IMR-90 (cell line): ENCODE results near the gene ADAMTSL5. TPM values are rescaled to one million over a fixed set of nuclear protein-coding genes. Genes with fewer than 3 reads are reported as not detected.

Source experiments
- ATAC-seq: fragments of 200-7000 bp; cut with Tn5 transposase; 2 replicates; pipeline ENCODE4 v1.9.1; 2020; ENCODE audit warnings: low read depth, mild to moderate bottlenecking, moderate library complexity
- BruUV-seq: library from RNA; stranded (reverse); fragments of 400-500 nt; replicated peaks from 2 replicates; lab custom pipeline; 2021; lab: Mats Ljungman, UMichigan
- CTCF ChIA-PET: fragments of 300-600 bp; formaldehyde crosslinking; extraction: SDS; loops from one replicate; lab custom pipeline; 2021; ENCODE audit warnings: antibody characterized with exemption; lab: Yijun Ruan, JAX
- POLR2A ChIA-PET: fragments of 300-600 bp; sonication (Branson Sonifier 250); formaldehyde crosslinking; loops from one replicate; lab custom pipeline; 2022; ENCODE audit warnings: antibody characterized with exemption; ENCODE audit not compliant: unreplicated experiment; lab: Charles Lee
- DNase-seq: peaks from one replicate; pipeline ENCODE4 v3.0.0; 2013
- H2AFZ ChIP-seq: replicated peaks from 2 replicates; pipeline ENCODE3; 2013; ENCODE audit warnings: low read length, mild to moderate bottlenecking; ENCODE audit not compliant: poor library complexity
- H2AK5ac ChIP-seq: 2 replicates; pipeline ENCODE4 v1.6.1; 2013; ENCODE audit warnings: low read depth, low read length, inconsistent platforms
- H2AK9ac ChIP-seq: replicated peaks from 2 replicates; pipeline ENCODE3; 2013; ENCODE audit warnings: mild to moderate bottlenecking, low read depth, low read length, moderate library complexity; ENCODE audit not compliant: poor library complexity
- H2BK120ac ChIP-seq: 2 replicates; pipeline ENCODE4 v1.6.1; 2013; ENCODE audit warnings: low read depth, low read length, inconsistent platforms
- H2BK15ac ChIP-seq: 3 replicates; pipeline ENCODE4 v1.6.1; 2013; ENCODE audit warnings: low read depth, low read length, inconsistent platforms
- H2BK20ac ChIP-seq: 2 replicates; pipeline ENCODE4 v1.6.1; 2013; ENCODE audit warnings: low read depth, mild to moderate bottlenecking, inconsistent platforms, low read length, moderate library complexity
- H2BK5ac ChIP-seq: 2 replicates; pipeline ENCODE4 v1.6.1; 2013; ENCODE audit warnings: mild to moderate bottlenecking, low read depth, low read length, inconsistent platforms; ENCODE audit not compliant: poor library complexity, severe bottlenecking
- H3K14ac ChIP-seq: replicated peaks from 2 replicates; pipeline ENCODE4 v1.6.1; 2013; ENCODE audit warnings: low read depth, low read length, inconsistent platforms
- H3K18ac ChIP-seq: 2 replicates; pipeline ENCODE4 v1.6.1; 2013; ENCODE audit warnings: low read depth, low read length, control low read depth
- H3K23ac ChIP-seq: 2 replicates; pipeline ENCODE4 v1.6.1; 2013; ENCODE audit warnings: low read depth, low read length, inconsistent platforms
- H3K27ac ChIP-seq: 2 replicates; pipeline ENCODE4 v1.5.1; 2013; ENCODE audit warnings: mild to moderate bottlenecking, control low read depth, low read length; ENCODE audit not compliant: insufficient read depth
- H3K27me3 ChIP-seq: 2 replicates; pipeline ENCODE4 v1.6.1; 2013; ENCODE audit warnings: low read length; ENCODE audit not compliant: control insufficient read depth, insufficient read depth
- H3K36me3 ChIP-seq: 2 replicates; pipeline ENCODE4 v1.6.1; 2013; ENCODE audit warnings: low read length, mixed read lengths; ENCODE audit not compliant: control insufficient read depth, insufficient read depth
- H3K4ac ChIP-seq: 2 replicates; pipeline ENCODE4 v1.6.1; 2013; ENCODE audit warnings: low read depth, low read length, inconsistent platforms
- H3K4me1 ChIP-seq: 2 replicates; pipeline ENCODE4 v1.6.1; 2013; ENCODE audit warnings: low read length, mixed read lengths; ENCODE audit not compliant: control insufficient read depth, insufficient read depth
- H3K4me2 ChIP-seq: 2 replicates; pipeline ENCODE4 v1.6.1; 2013; ENCODE audit warnings: low read depth, mild to moderate bottlenecking, control low read depth, low read length, moderate library complexity
- H3K4me3 ChIP-seq: 2 replicates; pipeline ENCODE4 v1.5.1; 2013; ENCODE audit warnings: low read depth, mild to moderate bottlenecking, control low read depth, low read length, moderate library complexity; ENCODE audit not compliant: insufficient read depth
- H3K56ac ChIP-seq: 2 replicates; pipeline ENCODE4 v1.6.1; 2013; ENCODE audit warnings: low read length, inconsistent platforms; ENCODE audit not compliant: insufficient read depth; ENCODE audit errors: extremely low read depth
- H3K79me1 ChIP-seq, 2 experiments: 2 replicates each; pipeline ENCODE4 v1.6.1; 2013; ENCODE audit warnings: low read length in 2 of 2, inconsistent platforms in 1 of 2, low read depth in 1 of 2
- H3K9ac ChIP-seq: 2 replicates; pipeline ENCODE4 v1.6.1; 2013; ENCODE audit warnings: low read depth, low read length, control low read depth
- H3K9me1 ChIP-seq: 2 replicates; pipeline ENCODE4 v1.6.1; 2013; ENCODE audit warnings: low read length, inconsistent platforms; ENCODE audit not compliant: insufficient read depth
- H3K9me3 ChIP-seq: 2 replicates; pipeline ENCODE4 v1.6.1; 2013; ENCODE audit warnings: low read length; ENCODE audit not compliant: control insufficient read depth, insufficient read depth
- H4K20me1 ChIP-seq: 2 replicates; pipeline ENCODE4 v1.6.1; 2013; ENCODE audit warnings: low read length, inconsistent platforms; ENCODE audit not compliant: insufficient read depth
- H4K5ac ChIP-seq: 2 replicates; pipeline ENCODE4 v1.6.1; 2013; ENCODE audit warnings: mild to moderate bottlenecking, low read depth, low read length, control low read depth
- H4K8ac ChIP-seq, 2 experiments: 2 replicates each; pipeline ENCODE4 v1.6.1; 2013; ENCODE audit warnings: low read depth in 2 of 2, low read length in 2 of 2, control low read depth in 1 of 2, inconsistent platforms in 1 of 2
- H4K91ac ChIP-seq: 2 replicates; pipeline ENCODE4 v1.6.1; 2013; ENCODE audit warnings: low read depth, low read length, inconsistent platforms; ENCODE audit not compliant: insufficient read depth
- BHLHE40 ChIP-seq: fragments of 150-350 bp; IDR thresholded peaks from 2 replicates; pipeline ENCODE4 v1.6.1; 2016; ENCODE audit warnings: mild to moderate bottlenecking, low read depth, low read length
- CTCF ChIP-seq: conservative IDR thresholded peaks from 2 replicates; pipeline ENCODE4 v1.5.1; 2012; ENCODE audit warnings: mild to moderate bottlenecking, low read depth, low read length, improper control_type of control experiment
- ELK1 ChIP-seq: fragments of 150-350 bp; IDR thresholded peaks from 2 replicates; pipeline ENCODE4 v1.6.1; 2016; ENCODE audit warnings: low read depth, mild to moderate bottlenecking, low read length, moderate library complexity, borderline replicate concordance
- FOS ChIP-seq: fragments of 150-350 bp; IDR thresholded peaks from 2 replicates; pipeline ENCODE4 v1.6.1; 2016; ENCODE audit warnings: low read depth, low read length
- MAZ ChIP-seq: IDR thresholded peaks from 2 replicates; pipeline ENCODE4 v1.6.1; 2012; ENCODE audit warnings: low read depth, mild to moderate bottlenecking, low read length, improper control_type of control experiment, moderate library complexity, borderline replicate concordance
- MXI1 ChIP-seq: IDR thresholded peaks from 2 replicates; pipeline ENCODE4 v1.6.1; 2012; ENCODE audit warnings: low read depth, mild to moderate bottlenecking, low read length, moderate library complexity, borderline replicate concordance
- NFE2L2 ChIP-seq: fragments of 150-350 bp; IDR thresholded peaks from 2 replicates; pipeline ENCODE4 v1.6.1; 2016; ENCODE audit warnings: low read depth, mild to moderate bottlenecking, low read length
- POLR2A ChIP-seq: IDR thresholded peaks from 2 replicates; pipeline ENCODE4 v1.6.1; 2012; ENCODE audit warnings: mild to moderate bottlenecking, low read depth, low read length
- RAD21 ChIP-seq: IDR thresholded peaks from 2 replicates; pipeline ENCODE4 v1.6.1; 2012; ENCODE audit warnings: low read length, improper control_type of control experiment
- RCOR1 ChIP-seq: IDR thresholded peaks from 2 replicates; pipeline ENCODE4 v1.6.1; 2012; ENCODE audit warnings: mild to moderate bottlenecking, low read length, improper control_type of control experiment; ENCODE audit not compliant: insufficient replicate concordance
- RFX5 ChIP-seq: IDR thresholded peaks from 2 replicates; pipeline ENCODE4 v1.8.0; 2012; ENCODE audit warnings: low read depth, mild to moderate bottlenecking, low read length, moderate library complexity
- SMC3 ChIP-seq: fragments of 150-350 bp; IDR thresholded peaks from 2 replicates; pipeline ENCODE4 v1.6.1; 2016; ENCODE audit warnings: low read depth, mild to moderate bottlenecking, antibody characterized with exemption, low read length, moderate library complexity
- USF2 ChIP-seq: fragments of 150-350 bp; IDR thresholded peaks from 2 replicates; pipeline ENCODE4 v1.6.1; 2017; ENCODE audit warnings: mild to moderate bottlenecking, antibody characterized with exemption, low read length, low read depth
- WGBS, 2 experiments: methylation state at CpG; one replicate each; pipeline versions ENCODE4 v1.1.5 to v1.1.7; 2013; ENCODE audit warnings: missing lambda C conversion rate in 2 of 2; ENCODE audit not compliant: insufficient read length in 1 of 2; ENCODE audit errors: extremely low coverage in 2 of 2; 5-methylcytosine and 5-hydroxymethylcytosine counted together
- dilution Hi-C: fragments of 300-500 bp; cut with HindIII; formaldehyde crosslinking; loops from one replicate; pipeline ENCODE4 v1.14.3; 2018; ENCODE audit warnings: low sequenced_read_pairs; ENCODE audit not compliant: unreplicated experiment
- in situ Hi-C: fragments of 300-500 bp; cut with MboI; formaldehyde crosslinking; loops from 3 replicates; pipeline ENCODE4 v1.14.3; 2019; ENCODE audit warnings: low sequenced_read_pairs, inconsistent platforms, mixed read lengths
- intact Hi-C: fragments of 100-400 bp; cut with micrococcal nuclease; formaldehyde crosslinking; loops from 2 replicates; pipeline ENCODE4 v1.10.0; 2022
- polyA plus RNA-seq, 3 experiments: library from polyadenylated mRNA; depleted of rRNA; stranded (reverse); fragments of >200 nt; gene quantifications; 2 replicates each; pipeline ENCODE4 v1.2.3, GENCODE V29; 2012; ENCODE audit warnings: low replicate concordance in 1 of 3
- total RNA-seq: library from RNA; depleted of rRNA; stranded (reverse); fragments of >200 nt; gene quantifications from 2 replicates; pipeline ENCODE4 v1.2.3, GENCODE V29; 2012

Gene ADAMTSL5
- total and polyA plus RNA-seq, 2 of the 4 experiments (the other 2 are of a cell fraction) = 0.90 to 10.8 TPM

GRCh38 chr19:1507763-1508506, 4.9 kb downstream of the ADAMTSL5 start:
- ATAC-seq = peak; percentile 86
- Histone ChIP-seq H3K14ac (peak overlapping the region; percentile 30; the same call in 1 of the 2 replicates), H3K4me2 (peak overlapping the region; percentile 64), H3K9ac (peak overlapping the region; percentile 9; the same call in 1 of the 2 replicates), H2AFZ (peak overlapping the region; percentile 98), H3K9me3 (no peaks in the 10 kb centered on the region), H2BK5ac (peak overlapping the region; percentile 69), H4K5ac (peak overlapping the region; percentile 39), H3K56ac (no peak overlapping the region; the same call in 1 of the 2 replicates), H3K4ac (peak overlapping the region; percentile 81), H3K4me3 (peak overlapping the region; percentile 44), H3K27ac (peak overlapping the region; percentile 62), H3K79me1 (peaks cover 4 to 15% of the 10 kb centered on the region in 2 experiments; a peak in 1 of 4 replicates), H2AK9ac (peak overlapping the region; percentile 90), H4K91ac (peak overlapping the region; percentile 82; the same call in 1 of the 2 replicates), H3K23ac (0 out of 2 replicates have a peak overlapping the region, but pooled peaks have one; percentile 39), H3K27me3 (peaks cover 3% of the 10 kb centered on the region; the same call in 1 of the 2 replicates), H2BK15ac (no peak overlapping the region), H3K36me3 (peaks cover 13% of the 10 kb centered on the region), H2BK20ac (0 out of 2 replicates have a peak overlapping the region, but pooled peaks have one; percentile 1), H2BK120ac (peak overlapping the region; percentile 48; the same call in 1 of the 2 replicates), H3K9me1 (no peaks in the 10 kb centered on the region; the same call in 1 of the 2 replicates), H4K20me1 (no peaks in the 10 kb centered on the region; the same call in 1 of the 2 replicates), H3K4me1 (peaks cover 9% of the 10 kb centered on the region), H4K8ac (peak overlapping the region; percentile 51 to 86; a peak in 3 of 4 replicates), H2AK5ac (peak overlapping the region; percentile 76; the same call in 1 of the 2 replicates), H3K18ac (peak overlapping the region; percentile 3; the same call in 1 of the 2 replicates)
- dilution Hi-C loops = no loop called here
- in situ Hi-C loops = no loop called here
- ChIA-PET CTCF (no interaction called here), POLR2A (no interaction called here)
- peak; percentile 95 for DNase-seq
- intact Hi-C loops = no loop called here
- WGBS, 2 experiments = 1% methylated on average over 14 of the region's 46 CpGs; no CpG with 5 or more reads in 1 of the 2 experiments
- no TSS peak for BruUV-seq
- TF ChIP-seq SMC3 = no peak
- TF ChIP-seq CTCF = no peak
- TF ChIP-seq POLR2A = no peak
- no peak for TF ChIP-seq RFX5
- TF ChIP-seq ELK1 = no peak
- no peak for TF ChIP-seq RCOR1
- peak; percentile 87 for TF ChIP-seq MAZ
- no peak for TF ChIP-seq NFE2L2
- peak; percentile 66; the same call in 1 of the 2 replicates for TF ChIP-seq FOS
- peak; percentile 79; the same call in 1 of the 2 replicates for TF ChIP-seq MXI1
- peak; percentile 96 for TF ChIP-seq BHLHE40
- TF ChIP-seq USF2 = peak; percentile 61; the same call in 1 of the 2 replicates
- no peak for TF ChIP-seq RAD21
